ENCODE results near the gene RSPH6A.

DNA sequence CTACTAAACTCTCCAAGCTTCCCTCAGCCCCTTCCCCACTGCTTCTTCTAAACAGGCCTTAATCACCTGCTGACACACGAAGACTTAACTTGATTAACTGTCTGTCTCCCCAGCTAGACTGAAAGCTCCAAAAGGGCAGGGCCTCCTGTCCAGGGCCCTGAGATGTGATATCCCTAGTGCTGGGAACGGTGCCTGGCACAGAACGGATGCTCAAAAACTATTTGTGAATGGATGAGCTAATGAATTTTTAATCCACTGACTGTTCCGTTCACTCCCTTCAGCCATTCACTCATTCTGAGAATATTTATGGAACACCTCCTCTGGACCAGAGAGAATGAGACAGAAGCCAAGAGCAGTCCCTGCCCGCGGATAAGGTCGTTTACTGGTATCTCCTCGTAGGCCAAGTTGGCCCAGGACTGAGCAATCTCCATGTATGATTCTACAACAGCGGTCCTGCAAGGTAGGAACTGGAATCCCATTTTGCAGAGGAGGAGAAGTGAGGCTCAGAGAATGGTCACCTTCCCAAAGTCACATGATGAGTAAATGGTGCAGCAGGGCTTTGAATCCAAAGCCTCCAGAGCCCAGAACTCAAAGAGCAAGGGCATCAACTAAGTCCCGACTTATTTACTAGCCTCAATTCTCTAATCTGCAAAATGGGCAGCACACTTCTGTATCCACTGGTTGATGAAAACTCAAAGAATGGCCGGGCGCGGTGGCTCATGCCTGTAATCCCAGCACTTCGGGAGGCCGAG, 25.9 kb downstream of the RSPH6A start:
- TF ChIP-seq CTCF (IDR thresholded peaks at IDR 0.05; ENCODE audit: poor library complexity) (no peak), EZH2 (IDR thresholded peaks at IDR 0.05; ENCODE audit: borderline replicate concordance) (no peak), EZH2phosphoT487 (IDR thresholded peaks at IDR 0.05; ENCODE audit: low read depth, severe bottlenecking, unreplicated experiment) (no peak)

Data from hepatocyte (in vitro differentiated cells).